Esophagus squamous epithelium (tissue), 5 donors: ENCODE data around the gene CCT6B. TPM values are rescaled to one million over a fixed set of nuclear protein-coding genes. Genes with fewer than 3 reads are reported as not detected.

Experiments used
- DNase-seq: peaks from one replicate; lab custom pipeline; 2025; lab: John Stamatoyannopoulos, UW
- H3K27ac ChIP-seq, 4 donors: fragments of 200-600 bp; sonication (generic); one replicate each; pipeline ENCODE4 v1.5.1; 2016 to 2019; ENCODE audit warnings: mild to moderate bottlenecking in 1 of 4
- H3K27me3 ChIP-seq, 4 donors: fragments of 200-600 bp; sonication (generic); 1 replicate in 3 of 4; 2 replicates in 1 of 4; pipeline versions ENCODE4 v1.5.1 to v1.6.0; 2017 to 2021; ENCODE audit warnings: antibody characterized with exemption in 1 of 4
- H3K36me3 ChIP-seq, 3 donors: fragments of 200-600 bp; sonication (generic); one replicate each; pipeline ENCODE4 v1.5.1; 2016 to 2019
- H3K4me1 ChIP-seq, 3 donors: fragments of 200-600 bp; sonication (generic); one replicate each; pipeline ENCODE4 v1.5.1; 2017 to 2019
- H3K4me3 ChIP-seq, 4 donors: fragments of 200-600 bp; sonication (generic); 1 replicate in 3 of 4; 2 replicates in 1 of 4; pipeline ENCODE4 v1.5.1; 2016 to 2019; ENCODE audit warnings: mild to moderate bottlenecking in 2 of 4, moderate library complexity in 1 of 4
- H3K9me3 ChIP-seq, 3 donors: fragments of 200-600 bp; sonication (generic); one replicate each; pipeline ENCODE4 v1.5.1; 2016 to 2019
- POLR2A ChIP-seq, 4 donors: fragments of 450-650 bp; IDR thresholded peaks; one replicate each; pipeline ENCODE4 v1.6.1; 2017; ENCODE audit warnings: antibody characterized with exemption in 4 of 4, mild to moderate bottlenecking in 4 of 4, moderate library complexity in 3 of 4
- WGBS, 2 donors: methylation state at CpG; one replicate each; pipeline ENCODE4 v1.1.5; 2018; 5-methylcytosine and 5-hydroxymethylcytosine counted together
- intact Hi-C: fragments of 100-400 bp; cut with DNase I; formaldehyde crosslinking; loops from one replicate; pipeline ENCODE4 v1.15.0; 2022
- total RNA-seq, 4 donors: library from RNA; depleted of rRNA; stranded (reverse); fragments of >200 nt; gene quantifications; one replicate each; pipeline ENCODE4 v1.1.0, GENCODE V29; 2016
- TF ChIP-seq, protein P1 (sequence below), 6 experiments: fragments of 450-650 bp in 4 of 6; fragments of 200-600 bp in 2 of 6; sonication (generic) in 2 of 6; IDR thresholded peaks; one replicate each; pipeline ENCODE4 v1.5.1; 2016 to 2019; ENCODE audit warnings: antibody characterized with exemption in 6 of 6, mild to moderate bottlenecking in 4 of 6, moderate library complexity in 4 of 6
- donor health status: DM: yes; HTN: yes; CAD: no.

The CCT6B gene
- total RNA-seq, 4 donors from 2014 or later: 0.34 to 3.1 (median 1.4) TPM

- Histone ChIP-seq H3K27ac (no peak overlapping the region), H3K9me3 (no peaks in the 10 kb centered on the region), H3K36me3 (peaks cover 16 to 94% (median 27%) of the 10 kb centered on the region in 3 donors), H3K4me1 (peaks cover 0 to 4% (median 0%) of the 10 kb centered on the region in 3 donors), H3K27me3 (no peaks in the 10 kb centered on the region), H3K4me3 (no peak overlapping the region)
- no peak for DNase-seq
- intact Hi-C loops: no loop called here
- WGBS, 2 donors: 86 to 89% methylated on average over 7 to 8 of the region's 10 CpGs
- no peak for TF ChIP-seq POLR2A (IDR thresholded peaks at IDR 0.05)
Measured at GRCh38 chr17:34989473-34989872, 28.2 kb upstream of the CCT6B start.

DNA sequence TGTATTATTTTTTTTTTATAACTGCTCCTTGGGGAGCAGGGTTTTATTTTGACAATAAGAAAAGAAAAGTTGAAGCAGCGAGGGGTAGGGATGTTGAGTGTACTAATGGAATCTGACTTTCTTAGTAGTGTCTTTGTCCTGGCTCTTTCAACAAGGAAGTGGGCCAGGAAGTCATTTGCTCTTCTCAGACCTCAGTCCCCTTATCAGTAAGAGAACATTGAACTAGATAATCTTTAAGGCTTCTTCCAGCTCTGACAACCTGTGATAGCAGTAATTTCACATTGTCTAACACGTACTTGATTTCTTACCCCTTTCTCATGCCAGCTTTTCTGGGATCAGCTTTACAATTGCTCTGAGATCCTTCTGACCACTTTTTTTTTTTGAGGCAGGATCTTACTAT lies 27.4 kb upstream of the CCT6B start:
- Histone ChIP-seq H3K27ac (no peak overlapping the region), H3K4me3 (no peak overlapping the region), H3K36me3 (peaks cover 16 to 94% (median 21%) of the 10 kb centered on the region in 3 donors), H3K27me3 (no peaks in the 10 kb centered on the region), H3K4me1 (peaks cover 0 to 11% (median 0%) of the 10 kb centered on the region in 3 donors), H3K9me3 (no peaks in the 10 kb centered on the region)
- WGBS, 2 donors: 74 to 86% methylated on average over 2 of the region's 2 CpGs
- DNase-seq: no peak
- TF ChIP-seq, protein P1, sequence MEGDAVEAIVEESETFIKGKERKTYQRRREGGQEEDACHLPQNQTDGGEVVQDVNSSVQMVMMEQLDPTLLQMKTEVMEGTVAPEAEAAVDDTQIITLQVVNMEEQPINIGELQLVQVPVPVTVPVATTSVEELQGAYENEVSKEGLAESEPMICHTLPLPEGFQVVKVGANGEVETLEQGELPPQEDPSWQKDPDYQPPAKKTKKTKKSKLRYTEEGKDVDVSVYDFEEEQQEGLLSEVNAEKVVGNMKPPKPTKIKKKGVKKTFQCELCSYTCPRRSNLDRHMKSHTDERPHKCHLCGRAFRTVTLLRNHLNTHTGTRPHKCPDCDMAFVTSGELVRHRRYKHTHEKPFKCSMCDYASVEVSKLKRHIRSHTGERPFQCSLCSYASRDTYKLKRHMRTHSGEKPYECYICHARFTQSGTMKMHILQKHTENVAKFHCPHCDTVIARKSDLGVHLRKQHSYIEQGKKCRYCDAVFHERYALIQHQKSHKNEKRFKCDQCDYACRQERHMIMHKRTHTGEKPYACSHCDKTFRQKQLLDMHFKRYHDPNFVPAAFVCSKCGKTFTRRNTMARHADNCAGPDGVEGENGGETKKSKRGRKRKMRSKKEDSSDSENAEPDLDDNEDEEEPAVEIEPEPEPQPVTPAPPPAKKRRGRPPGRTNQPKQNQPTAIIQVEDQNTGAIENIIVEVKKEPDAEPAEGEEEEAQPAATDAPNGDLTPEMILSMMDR (IDR thresholded peaks at IDR 0.05): no peak
- no peak for TF ChIP-seq POLR2A (IDR thresholded peaks at IDR 0.05)
- intact Hi-C loops: no loop called here

- Histone ChIP-seq H3K9me3 (no peaks in the 10 kb centered on the region), H3K27me3 (no peaks in the 10 kb centered on the region), H3K27ac (no peak overlapping the region), H3K36me3 (peaks cover 12 to 87% (median 16%) of the 10 kb centered on the region in 3 donors), H3K4me1 (peaks cover 0 to 24% (median 2%) of the 10 kb centered on the region in 3 donors), H3K4me3 (no peak overlapping the region)
- DNase-seq: no peak
- TF ChIP-seq, protein P1 (IDR thresholded peaks at IDR 0.05): no peak
- no peak for TF ChIP-seq POLR2A (IDR thresholded peaks at IDR 0.05)
- WGBS, 2 donors: 86 to 93% methylated on average over 2 of the region's 2 CpGs
- intact Hi-C loops: no loop called here
Measured at GRCh38 chr17:34987232-34987631, 26.0 kb upstream of the CCT6B start.

GRCh38 chr17:34981538-34982241 lies 20.4 kb upstream of the CCT6B start:
- Histone ChIP-seq H3K36me3 (peaks cover 0 to 33% (median 0%) of the 10 kb centered on the region in 3 donors), H3K4me1 (peaks cover 10 to 47% (median 11%) of the 10 kb centered on the region in 3 donors), H3K27me3 (no peaks in the 10 kb centered on the region), H3K27ac (peak overlapping the region; percentile 99 to 100 (median 100)), H3K9me3 (no peaks in the 10 kb centered on the region), H3K4me3 (peak overlapping the region; percentile 90 to 98 (median 96))
- intact Hi-C loops: loop anchor here (5.0 kb wide), 1 partner anchor 106 kb away; no protein-coding TSS in a partner anchor
- 17 to 22% methylated on average over 8 of the region's 8 CpGs for WGBS, 2 donors
- TF ChIP-seq, protein P1 (IDR thresholded peaks at IDR 0.05): no peak
- TF ChIP-seq POLR2A (IDR thresholded peaks at IDR 0.05): no peak
- no peak for DNase-seq

DNA sequence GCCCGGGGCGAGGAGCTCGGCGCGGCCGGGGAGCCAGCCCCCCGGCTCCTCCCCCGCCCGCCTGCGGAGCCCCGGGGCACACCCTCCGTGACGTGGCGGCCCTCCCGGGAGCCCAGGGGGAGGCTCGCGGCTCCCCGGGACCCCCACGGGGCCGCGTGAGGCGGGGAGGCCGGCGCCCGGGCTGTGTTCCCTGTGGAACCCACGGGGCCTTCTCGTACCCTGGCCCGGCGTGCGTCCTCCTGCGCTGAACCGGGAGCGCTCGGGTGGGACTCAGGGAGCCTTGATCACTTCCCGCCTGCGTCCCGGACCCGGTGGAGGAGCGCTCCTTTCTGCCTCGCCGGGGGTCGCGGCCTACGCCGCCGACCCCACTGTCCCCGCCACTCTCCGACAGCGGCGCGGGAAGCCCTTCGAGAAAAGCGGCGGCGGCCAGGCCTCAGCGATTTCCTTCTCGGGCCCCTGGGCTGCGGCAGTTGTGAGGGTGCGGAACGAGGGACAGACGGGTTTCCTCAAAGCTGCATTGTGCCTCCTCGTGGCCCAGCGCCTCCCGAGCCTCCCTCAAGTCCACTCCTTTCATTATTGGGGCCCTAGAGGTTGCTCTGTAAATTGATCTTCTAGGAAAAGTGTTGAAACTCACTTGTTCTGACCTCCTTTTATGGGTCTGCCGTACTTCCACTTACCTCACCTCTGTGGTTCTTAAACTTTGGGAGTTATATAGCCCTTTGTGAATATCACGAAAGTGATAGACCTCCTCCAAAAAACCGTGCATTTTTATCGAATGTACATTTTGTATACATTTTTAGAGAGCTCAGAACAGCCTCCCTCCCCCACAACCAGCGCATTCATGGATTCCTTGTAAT lies 19.6 kb upstream of the CCT6B start:
- Histone ChIP-seq H3K4me3 (peak overlapping the region; percentile 90 to 98 (median 96)), H3K27ac (peak overlapping the region; percentile 99 to 100 (median 100)), H3K4me1 (peaks cover 10 to 47% (median 11%) of the 10 kb centered on the region in 3 donors), H3K27me3 (no peaks in the 10 kb centered on the region), H3K36me3 (peaks cover 0 to 25% (median 0%) of the 10 kb centered on the region in 3 donors), H3K9me3 (no peaks in the 10 kb centered on the region)
- 4% methylated on average over 8 to 9 of the region's 69 CpGs for WGBS, 2 donors
- intact Hi-C loops: loop anchor here (5.0 kb wide), 1 partner anchor 106 kb away; no protein-coding TSS in a partner anchor
- peak; percentile 20 for DNase-seq
- TF ChIP-seq, protein P1 (IDR thresholded peaks at IDR 0.05): peak in 4 of 6 experiments; percentile 30 to 44 (median 44)
- TF ChIP-seq POLR2A (IDR thresholded peaks at IDR 0.05): peak in 2 of 4 donors; percentile 46 to 60
